Measurements from ENCODE around the gene FRMD4A.
"Not testable (repeated sequence)": the region's sequence is repeated elsewhere in the genome, so short reads cannot be mapped to it uniquely, and the experiment has no call there.

The FRMD4A gene

DNA sequence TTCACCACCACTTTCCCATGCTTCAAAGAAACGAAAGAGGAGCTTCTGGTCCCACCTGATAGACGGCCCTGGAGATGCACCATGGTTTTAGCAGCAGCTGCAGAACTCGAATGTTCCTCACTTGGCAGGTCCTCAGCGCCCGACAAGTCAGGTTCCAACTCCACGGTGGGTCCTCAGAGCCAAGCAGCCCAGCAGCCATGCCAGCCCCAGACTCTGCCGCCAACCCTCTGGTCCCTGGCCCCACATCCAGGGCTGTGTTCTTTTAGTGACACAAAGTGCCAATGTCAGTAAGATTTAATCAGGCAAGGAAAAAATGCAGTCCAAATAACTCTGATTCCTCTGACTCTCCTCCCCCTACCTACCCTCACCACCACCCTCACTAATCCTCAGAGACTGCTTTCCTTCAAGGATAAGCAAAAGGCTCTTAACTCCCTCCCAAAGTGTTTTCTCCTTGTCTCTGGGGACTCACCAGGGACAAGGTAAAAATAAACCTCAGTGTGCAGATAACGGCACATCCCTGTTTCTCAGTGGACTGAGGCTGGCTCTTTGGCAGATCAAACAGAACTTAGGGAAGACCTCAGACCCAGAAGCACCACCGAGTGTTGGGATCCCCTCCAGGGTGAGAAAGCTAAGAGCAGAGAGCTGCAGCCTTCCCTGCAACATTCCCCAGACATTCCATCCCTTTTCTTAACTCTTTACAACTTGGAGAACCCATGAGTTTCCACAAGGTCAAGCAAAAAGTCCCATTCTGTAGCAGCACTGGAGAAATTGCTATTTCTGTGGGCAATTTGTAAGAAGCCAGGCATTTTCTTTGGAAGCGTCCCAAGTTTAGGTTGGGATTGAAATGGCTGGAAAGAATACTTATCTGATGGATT lies 358.9 kb downstream of the FRMD4A start:
- no peak for DNase-seq

- no peak for DNase-seq
These were observed 359.8 kb downstream of the FRMD4A start for GRCh38 chr10:13970957-13971353.

DNA sequence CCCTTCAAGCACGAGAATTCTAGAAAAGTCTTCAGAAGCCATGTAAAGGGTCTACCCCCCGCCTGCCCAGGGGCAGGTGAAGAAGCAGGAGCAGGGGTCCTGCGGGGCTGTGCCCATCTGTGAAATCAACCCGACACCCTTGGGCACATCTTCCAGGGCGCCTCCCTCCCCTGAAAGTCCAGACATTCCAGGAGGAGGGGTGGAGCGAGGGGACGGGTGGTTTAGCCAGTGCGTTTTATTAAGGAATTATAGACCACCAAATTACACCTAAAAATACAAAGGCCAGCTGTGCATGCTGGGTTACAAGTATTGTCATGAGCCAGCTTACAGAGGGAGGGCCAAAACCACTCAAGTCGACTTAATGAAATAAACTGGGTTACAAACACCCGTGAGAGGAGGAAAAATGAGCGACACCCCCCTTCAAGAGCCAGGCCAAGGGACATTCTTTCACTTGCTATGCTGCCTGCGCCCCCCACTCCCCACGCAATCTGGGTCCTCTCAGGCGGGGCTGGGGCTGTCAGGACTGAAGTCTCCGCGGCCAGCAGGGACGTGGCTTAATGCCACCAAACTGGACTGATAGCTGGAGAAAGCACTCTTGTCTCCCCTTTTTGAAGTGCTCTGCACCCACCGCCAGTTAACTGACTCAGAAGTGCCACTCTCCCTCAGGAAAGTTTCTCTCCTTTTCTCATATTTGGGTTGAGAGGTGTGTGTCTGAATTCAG lies 360.3 kb downstream of the FRMD4A start:
- DNase-seq = no peak

DNA sequence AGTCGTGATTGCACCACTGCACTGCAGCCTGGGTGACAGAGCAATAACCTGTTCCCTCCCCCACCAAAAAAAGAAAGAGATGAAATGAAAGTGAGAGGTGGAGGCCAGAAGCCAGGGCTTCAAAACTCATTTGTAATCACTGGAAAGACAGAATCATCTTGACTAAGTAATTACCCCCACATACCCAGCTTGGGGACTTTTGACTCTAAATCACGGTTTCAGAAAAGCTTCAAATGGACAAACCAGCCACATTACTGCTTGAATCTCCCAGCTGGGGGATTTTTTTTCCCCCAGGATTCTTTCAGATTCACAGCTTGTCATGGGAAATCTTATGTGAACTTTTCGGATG lies 361.0 kb downstream of the FRMD4A start:
- DNase-seq = no peak

- DNase-seq = no peak
These were observed 361.5 kb downstream of the FRMD4A start for GRCh38 chr10:13969118-13969791.

DNA sequence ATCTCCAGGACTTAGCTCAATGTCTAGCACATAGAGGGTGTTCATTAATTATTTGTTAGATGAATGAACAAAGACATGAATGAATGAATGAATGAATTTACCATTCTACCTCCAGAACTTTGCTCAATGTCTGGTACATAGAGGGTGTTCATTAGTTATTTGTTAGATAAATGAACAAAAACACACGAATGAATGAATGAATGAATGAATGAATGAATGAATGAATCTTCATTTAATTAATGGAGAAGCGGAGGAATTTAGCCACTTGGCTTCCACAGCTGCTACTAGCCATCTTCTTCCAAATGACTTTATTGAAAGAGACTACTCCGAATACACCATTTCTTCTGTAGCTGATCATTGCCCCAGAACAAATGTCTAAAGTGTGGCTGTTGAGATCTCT lies 368.9 kb downstream of the FRMD4A start:
- DNase-seq = no peak

- DNase-seq = no peak
These were observed 369.6 kb downstream of the FRMD4A start for GRCh38 chr10:13961097-13961496.

DNA sequence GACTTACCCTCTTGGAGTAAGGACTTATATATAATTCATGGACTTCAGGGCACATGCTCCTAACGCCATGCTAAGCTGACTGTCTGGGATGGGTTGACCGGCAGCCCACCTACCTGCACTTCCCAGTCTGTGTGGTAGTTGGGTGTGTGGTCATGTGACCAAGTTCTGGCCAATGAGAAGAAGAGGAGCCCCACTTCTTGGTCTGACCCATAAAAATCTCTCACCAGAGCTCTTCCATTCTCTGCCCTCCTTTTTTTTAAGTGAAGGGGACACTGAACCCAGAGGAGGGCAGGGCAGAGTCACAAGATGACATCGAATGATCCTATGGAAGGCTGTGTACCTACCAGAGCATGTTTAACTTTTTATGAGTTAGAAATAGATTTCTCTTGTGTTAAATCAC lies 370.1 kb downstream of the FRMD4A start:
- no peak for DNase-seq

GRCh38 chr10:13959443-13960359 lies 371.0 kb downstream of the FRMD4A start:
- DNase-seq = no peak

GRCh38 chr10:13957856-13958255 lies 372.9 kb downstream of the FRMD4A start:
- DNase-seq = no peak

DNA sequence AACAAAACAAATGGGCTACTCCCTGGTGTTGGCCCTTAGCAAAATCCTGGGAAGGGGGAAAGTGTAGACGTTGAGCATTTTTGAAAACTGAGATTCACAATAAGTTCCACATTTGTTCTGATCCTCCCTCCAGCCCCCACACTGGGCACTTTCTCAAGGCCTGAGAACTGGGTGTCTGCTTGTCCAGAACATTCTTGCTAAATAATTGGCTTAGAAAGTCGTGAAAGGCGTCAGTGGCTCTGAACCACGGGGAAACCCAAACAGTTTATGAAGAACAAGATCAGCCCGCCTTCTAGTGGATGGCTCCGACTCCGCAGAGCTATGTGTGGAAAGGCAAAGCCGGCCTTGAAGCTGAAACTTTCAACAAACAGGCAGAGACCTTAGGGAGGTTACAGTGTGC lies 373.9 kb downstream of the FRMD4A start:
- DNase-seq = no peak

GRCh38 chr10:13955409-13956068 lies 375.2 kb downstream of the FRMD4A start:
- DNase-seq = no peak

GRCh38 chr10:13954195-13954594 lies 376.5 kb downstream of the FRMD4A start:
- DNase-seq = not testable (repeated sequence)

DNA sequence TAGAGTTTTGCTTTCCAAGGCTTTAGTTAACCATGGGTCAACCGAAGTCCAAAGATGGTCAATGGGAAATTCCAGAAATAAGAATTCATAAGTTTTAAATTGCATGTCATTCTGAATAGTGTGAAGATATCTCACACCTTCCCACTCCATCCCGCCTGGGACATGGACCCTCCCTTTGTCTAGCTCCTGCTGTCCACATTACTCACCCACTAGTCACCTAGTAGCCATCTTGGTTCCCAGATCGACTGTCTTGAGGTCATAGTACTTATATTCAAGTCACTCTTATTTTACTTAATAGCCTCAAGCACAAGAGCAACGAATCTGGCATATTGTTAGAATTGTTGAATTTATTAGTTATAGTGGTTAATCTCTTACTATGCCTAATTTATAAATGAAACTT lies 377.4 kb downstream of the FRMD4A start:
- DNase-seq = no peak

DNA sequence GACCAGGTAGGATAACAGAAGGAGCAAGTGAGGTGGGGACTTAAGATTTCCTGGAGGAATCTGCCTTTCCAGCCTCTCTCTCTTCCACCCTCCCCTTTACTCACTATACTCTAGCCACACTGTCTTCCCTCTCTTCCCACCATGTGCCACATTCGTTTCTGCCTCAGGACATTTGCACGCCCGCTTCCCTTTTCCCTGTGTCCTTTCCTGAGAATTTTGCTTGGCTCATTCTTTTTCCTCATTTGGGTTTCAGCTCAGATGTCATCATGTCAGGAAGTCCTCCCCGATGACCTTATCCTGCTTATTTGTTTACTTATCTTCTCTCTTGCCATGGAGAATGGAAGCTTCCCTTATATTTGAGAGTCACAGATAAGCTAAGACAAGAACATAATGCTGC lies 380.2 kb downstream of the FRMD4A start:
- no peak for DNase-seq

- DNase-seq = no peak
These were observed 380.7 kb downstream of the FRMD4A start for GRCh38 chr10:13949844-13950542.

GRCh38 chr10:13946209-13946460 lies 384.6 kb downstream of the FRMD4A start:
- no peak for DNase-seq

GRCh38 chr10:13945390-13946208 lies 385.1 kb downstream of the FRMD4A start:
- DNase-seq = no peak

GRCh38 chr10:13944823-13945222 lies 385.9 kb downstream of the FRMD4A start:
- no peak for DNase-seq

DNA sequence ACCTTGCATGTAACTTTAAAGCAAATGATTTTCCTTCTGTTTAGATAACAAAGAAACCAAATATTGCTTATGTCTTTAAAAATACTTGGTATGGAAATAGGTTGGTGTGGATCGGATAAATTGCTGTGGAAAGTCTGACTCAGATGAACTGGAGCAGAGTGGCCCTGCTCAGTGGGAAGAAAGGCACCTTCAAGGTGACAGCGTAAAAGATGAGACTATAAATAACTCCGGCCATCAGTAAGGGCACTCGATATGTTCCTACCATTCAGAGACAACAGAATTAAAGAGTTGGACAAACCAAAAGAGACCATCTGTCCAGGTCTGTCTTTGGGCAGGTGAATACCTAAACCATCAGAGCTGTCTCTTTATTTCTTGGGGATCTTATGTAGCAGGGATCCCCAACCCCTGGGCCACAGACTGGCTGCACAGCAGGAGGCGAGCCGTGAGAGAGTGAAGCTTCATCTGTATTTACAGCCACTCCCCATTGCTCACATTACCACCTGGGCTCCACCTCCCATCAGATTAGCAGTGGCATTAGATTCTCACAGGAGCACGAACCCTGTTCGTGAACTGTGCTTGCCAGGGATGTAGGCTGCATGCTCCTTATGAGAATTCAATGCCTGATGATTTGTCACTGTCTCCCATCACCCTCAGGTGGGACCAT lies 386.9 kb downstream of the FRMD4A start:
- DNase-seq = no peak
